Amniotic stem cell (primary cell): Measurements from ENCODE around the gene ALDH1A2.
"Not testable (repeated sequence)": the region's sequence is repeated elsewhere in the genome, so short reads cannot be mapped to it uniquely, and the experiment has no call there.

Experiments
- DNase-seq: peaks from one replicate; lab custom pipeline; 2025; lab: John Stamatoyannopoulos, UW

ALDH1A2 gene

GRCh38 chr15:58066042-58066867, 744 bp upstream of the ALDH1A2 start:
- peak; percentile 52 for DNase-seq

- DNase-seq = no peak
Measured at GRCh38 chr15:58064980-58065444, 499 bp downstream of the ALDH1A2 start.

- no peak for DNase-seq
Measured at GRCh38 chr15:58064082-58064979, 1.2 kb downstream of the ALDH1A2 start.

- DNase-seq = no peak
Measured at GRCh38 chr15:58063614-58064013, 1.9 kb downstream of the ALDH1A2 start.

GRCh38 chr15:58062983-58063382, 2.5 kb downstream of the ALDH1A2 start:
- no peak for DNase-seq

GRCh38 chr15:58062175-58062574, 3.3 kb downstream of the ALDH1A2 start:
- no peak for DNase-seq

- DNase-seq = no peak
Measured at GRCh38 chr15:58060575-58060974, 4.9 kb downstream of the ALDH1A2 start.

- no peak for DNase-seq
Measured at GRCh38 chr15:58058729-58059128, 6.8 kb downstream of the ALDH1A2 start.

- no peak for DNase-seq
Measured at GRCh38 chr15:58058073-58058472, 7.4 kb downstream of the ALDH1A2 start.

- DNase-seq = no peak
Measured at GRCh38 chr15:58057559-58057958, 8.0 kb downstream of the ALDH1A2 start.

GRCh38 chr15:58056015-58056414, 9.5 kb downstream of the ALDH1A2 start:
- DNase-seq = no peak

GRCh38 chr15:58053315-58054153, 12.0 kb downstream of the ALDH1A2 start:
- DNase-seq = no peak

GRCh38 chr15:58052334-58052733, 13.2 kb downstream of the ALDH1A2 start:
- DNase-seq = no peak

- DNase-seq = no peak
Measured at GRCh38 chr15:58049520-58050227, 15.8 kb downstream of the ALDH1A2 start.

- no peak for DNase-seq
Measured at GRCh38 chr15:58048261-58048660, 17.2 kb downstream of the ALDH1A2 start.

- DNase-seq = no peak
Measured at GRCh38 chr15:58047149-58047548, 18.4 kb downstream of the ALDH1A2 start.

GRCh38 chr15:58046467-58046866, 19.0 kb downstream of the ALDH1A2 start:
- DNase-seq = no peak

- not testable (repeated sequence) for DNase-seq
Measured at GRCh38 chr15:58045376-58045775, 20.1 kb downstream of the ALDH1A2 start.

GRCh38 chr15:58044551-58044950, 21.0 kb downstream of the ALDH1A2 start:
- DNase-seq = no peak

- no peak for DNase-seq
Measured at GRCh38 chr15:58043192-58043903, 22.2 kb downstream of the ALDH1A2 start.

GRCh38 chr15:58042006-58042405, 23.5 kb downstream of the ALDH1A2 start:
- DNase-seq = no peak
